CD4-positive, alpha-beta T cell treated with Interleukin-17A for 4 hours (primary cell): ENCODE data around the gene RNU5D-1.
A peak's percentile ranks its signal among the peaks of the same experiment; 100 is the strongest.
"Not testable (repeated sequence)": the region's sequence is repeated elsewhere in the genome, so short reads cannot be mapped to it uniquely, and the experiment has no call there.

Source experiments
- DNase-seq: peaks from one replicate; pipeline ENCODE4 v3.0.0-alpha.2; 2020; ENCODE audit warnings: mixed read lengths

The RNU5D-1 gene

DNA sequence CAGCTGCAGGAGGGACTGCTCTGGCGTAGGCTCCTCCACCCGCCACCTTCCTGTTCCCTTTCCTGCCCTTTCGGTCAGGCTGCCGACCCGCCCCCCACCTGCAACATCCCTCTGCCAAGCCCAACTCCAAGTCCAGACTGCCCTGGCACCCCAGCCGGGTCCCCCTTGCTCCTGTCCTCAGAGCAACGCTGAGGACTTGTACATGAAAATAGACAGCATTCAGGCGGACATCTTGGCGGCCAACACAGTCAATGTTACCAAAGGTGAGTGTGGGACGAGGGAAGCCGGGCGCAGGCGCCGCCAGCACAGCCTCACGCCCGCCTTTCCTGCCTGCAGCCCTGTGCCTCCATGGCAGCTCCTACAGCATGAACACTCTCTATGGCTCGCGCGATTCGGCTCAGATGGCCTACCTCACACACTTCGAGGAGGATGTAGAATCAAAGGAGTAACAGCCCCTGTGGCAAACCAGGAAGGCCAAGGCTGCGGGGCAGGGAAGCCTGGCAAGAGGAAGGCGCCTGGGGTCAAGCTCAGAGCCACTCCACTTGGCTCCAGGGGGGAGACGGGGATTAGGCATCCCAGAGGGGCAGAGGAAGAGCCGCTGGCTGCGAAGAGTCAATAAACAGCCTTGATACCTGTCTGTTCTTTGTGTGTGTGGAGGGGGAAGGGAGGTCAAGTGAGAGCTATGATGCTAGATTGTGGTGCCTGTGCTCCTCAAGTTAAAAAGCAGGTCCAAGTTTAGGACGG is 5.8 kb downstream of the RNU5D-1 start:
- DNase-seq = no peak

DNA sequence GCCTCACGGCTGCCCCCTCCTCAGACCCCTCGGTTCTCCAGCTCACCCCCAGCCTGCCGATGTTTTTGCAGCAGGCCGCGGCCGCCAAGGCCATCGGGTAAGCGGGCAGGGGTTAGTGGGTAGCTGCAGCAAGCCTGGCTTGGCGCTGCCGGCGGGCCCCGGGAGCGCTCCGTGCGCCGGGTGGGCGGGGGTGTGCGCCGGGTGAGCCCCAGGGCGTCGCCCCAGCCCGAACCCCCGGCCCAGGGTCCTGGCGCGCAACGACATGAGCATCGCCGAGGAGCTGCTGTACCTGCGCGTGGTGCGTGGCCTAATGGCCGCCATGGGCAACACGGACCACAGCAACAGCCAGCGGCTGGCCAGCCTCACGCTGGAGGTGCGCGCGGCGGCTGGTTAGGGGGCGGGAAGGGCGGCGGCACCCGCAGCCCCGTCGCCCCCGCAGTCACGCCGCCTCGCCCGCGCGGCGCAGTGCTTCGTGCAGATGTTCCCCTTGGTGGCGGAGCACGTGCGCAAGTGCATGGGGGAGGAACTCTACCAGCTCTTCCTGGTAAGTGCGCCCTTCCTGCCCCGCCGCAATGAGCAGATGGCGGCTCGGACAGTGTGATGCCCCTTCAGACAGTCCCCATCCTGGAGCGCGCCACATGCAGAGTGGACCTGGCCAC is 6.5 kb downstream of the RNU5D-1 start:
- no peak for DNase-seq

DNA sequence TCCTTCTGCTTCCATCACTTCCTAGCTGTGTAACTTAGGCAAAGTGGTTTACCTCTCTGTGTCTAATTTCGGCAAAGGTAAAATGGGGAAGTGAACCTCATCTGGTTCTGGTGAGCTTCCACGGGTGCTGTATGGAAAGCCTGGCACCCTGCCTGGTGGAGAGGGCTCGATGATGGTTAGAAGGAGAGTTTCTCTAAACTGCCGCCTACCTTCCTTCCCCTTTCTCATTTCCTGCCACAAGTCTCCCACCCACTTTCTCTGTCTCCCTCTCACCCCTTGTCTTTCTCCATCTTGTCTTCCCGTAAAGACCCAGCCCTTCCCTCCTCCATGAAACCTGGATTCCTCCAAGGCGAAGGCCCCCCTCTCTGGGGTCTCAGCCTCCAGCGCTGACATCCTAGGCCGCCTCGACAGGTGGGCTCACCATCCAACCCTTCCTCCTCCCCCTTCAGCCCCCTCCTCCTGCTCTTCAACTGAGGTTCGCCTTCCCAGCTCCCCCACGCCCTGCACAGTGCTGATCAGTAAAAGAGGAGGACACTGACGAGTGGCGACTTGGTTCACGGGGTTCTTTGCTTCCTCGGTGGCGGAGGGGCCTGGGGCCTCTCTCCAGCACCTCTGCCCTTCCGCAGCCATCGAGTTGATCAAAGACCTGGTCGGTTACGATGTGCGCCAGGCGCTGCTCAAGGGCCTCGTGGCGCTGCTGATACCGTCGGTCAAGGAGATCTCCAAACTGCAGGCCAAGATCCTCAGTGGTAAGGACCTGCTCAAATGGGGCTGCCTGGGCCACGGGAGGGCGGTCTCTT is 7.3 kb downstream of the RNU5D-1 start:
- DNase-seq = peak; percentile 52

DNA sequence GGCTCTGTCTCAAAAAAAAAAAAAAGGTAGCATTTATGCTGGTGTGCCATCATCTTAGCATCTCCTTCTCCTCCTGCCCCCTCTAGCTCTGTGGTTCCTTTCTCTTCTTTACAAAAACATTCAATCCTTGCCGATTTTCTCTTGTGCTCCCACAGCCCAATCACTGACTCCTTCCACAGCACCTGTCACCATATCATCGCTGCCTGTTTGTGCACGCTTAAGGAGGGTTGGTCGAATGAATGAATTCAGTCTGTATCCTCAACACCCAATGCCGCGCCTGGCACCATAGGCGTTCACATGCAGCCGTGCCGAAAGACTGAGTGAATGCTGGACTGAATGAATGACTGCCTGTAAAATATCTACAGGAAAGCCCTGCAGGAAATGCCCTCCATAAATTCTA is 7.9 kb downstream of the RNU5D-1 start:
- peak; percentile 34 for DNase-seq

DNA sequence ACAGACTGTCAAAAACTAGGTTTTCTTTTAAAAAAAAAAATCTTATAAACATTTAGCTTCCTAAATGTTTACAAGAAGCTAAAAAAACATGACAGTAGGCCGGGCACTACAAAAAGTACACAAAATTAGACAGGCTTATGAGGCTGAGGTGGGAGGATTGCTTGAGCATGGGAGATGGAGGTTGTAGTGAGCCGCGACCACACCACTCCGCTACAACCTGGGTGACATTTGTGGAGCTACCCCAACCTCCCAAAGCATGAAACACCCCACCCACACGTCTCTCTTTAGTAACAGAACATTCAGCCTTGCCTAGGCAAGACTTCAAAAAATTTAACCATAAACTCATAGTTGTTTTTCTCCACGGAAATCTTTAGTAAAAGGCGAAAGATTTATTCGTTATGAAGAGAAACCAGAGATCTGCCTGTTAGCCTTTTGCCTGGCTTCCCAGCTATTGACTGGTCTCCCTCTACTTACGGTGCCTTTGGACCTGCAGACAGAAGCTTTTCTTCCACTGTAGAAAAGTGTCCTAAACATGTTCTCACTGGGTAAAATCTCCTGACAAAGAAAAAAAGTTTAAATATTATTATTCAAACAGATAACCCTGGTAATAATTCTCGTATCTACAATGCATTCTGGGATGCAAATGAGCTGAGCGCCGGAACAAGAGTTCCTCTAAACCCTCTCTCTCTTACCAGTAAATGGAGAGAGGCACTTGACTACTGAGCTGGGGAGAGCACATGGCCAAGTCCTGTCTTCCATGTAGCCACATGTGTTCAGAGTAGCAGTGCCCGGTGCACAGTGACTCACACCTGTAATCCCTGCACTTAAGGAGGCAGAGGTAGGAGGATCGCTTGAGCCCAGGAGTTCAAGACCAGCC is 9.2 kb downstream of the RNU5D-1 start:
- peak; percentile 66 for DNase-seq

DNA sequence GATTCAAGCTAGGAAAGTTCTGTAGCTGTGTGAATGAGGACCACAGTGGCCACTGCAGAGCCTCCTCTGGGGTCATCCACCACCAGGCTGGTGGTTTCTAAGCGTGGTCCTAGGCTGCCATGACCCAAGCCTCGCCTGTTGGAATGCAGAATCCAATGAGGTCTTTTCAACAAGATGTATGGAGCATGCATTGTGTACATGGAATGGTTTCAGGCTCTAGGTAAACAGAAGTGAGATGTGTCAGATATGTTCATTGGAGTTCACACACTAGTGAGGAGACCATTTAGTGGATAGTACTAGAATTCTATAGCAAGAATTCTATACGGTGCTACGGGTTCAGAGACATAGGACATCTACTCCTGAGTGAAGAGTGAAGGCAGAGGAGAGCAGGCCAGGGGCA is 10.7 kb downstream of the RNU5D-1 start:
- no peak for DNase-seq

DNA sequence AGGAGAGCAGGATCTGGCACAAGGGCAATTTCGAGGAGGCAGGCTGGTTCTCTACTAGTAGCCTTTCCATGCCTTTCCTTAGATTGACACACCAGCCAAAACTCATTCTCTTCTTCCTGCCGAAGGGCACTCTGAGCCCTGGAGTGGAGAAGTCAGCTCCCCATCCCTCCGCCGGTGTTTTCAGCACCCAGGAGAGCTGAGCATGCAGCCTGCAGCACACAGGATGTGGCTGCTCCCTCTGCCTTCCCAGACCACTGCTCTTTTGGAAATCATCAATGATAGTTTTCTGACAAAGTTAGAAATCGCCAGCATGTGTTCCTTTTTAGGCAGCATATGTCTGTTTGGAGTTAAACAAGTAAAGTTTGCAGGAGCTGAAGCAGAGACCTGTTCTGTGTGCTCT is 11.7 kb downstream of the RNU5D-1 start:
- peak; percentile 48 for DNase-seq

DNA sequence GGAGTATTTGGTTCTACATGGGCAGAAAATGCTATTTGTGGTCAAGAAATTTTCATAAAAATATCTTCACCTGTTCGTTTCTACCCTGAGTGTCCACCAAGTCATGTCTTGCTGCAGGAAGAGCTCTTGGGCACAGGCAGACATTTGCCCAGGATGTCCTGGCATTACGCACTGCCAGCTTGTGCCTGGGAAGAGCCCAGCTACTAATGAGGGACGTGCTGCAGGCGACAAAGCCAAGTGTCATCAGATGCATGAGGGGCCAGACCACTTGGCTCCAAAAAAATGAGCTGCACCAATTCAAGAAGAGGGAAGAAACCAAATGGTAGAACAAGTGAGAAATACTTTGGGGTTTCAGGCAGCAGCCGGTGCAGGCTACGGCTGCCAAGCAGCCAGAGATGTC is 12.9 kb downstream of the RNU5D-1 start:
- DNase-seq = no peak

DNA sequence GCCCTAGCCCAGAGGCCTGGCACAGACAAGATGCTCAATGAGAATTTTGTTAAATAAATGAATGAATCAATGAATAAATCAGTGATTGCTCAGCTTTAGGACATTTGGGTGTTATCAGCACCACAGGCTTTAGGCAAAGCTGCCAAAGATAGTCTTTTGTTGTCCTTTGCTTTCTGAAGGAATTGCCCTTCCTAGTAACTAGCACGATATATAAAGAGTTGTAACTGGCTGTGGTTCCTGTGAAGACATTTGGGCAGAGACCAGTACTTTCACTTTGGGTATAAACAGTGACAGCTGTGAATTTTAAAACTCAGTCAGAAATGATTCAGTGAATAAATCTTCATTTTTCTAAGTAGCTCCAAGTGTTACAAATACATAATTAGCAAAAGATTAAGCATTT is 13.3 kb downstream of the RNU5D-1 start:
- DNase-seq = no peak

DNA sequence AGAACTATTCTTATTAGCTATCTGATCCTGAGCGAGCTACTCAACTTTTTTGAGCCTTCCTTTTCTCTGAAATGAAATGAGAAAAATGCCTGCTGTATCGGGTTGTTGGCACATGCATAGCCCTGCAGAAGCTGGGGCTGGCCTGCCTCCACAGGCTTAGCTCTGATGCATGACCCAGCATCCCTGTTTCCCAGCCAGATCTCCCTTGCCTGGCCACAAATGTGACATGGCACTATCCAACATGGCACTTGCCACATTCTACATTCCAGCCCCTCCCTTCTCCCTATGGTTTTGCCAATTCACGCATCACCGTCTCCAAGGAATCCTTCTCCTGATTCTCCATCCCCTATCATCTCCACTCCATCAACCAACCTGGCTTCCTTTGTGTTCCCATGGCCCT is 13.8 kb downstream of the RNU5D-1 start:
- no peak for DNase-seq

DNA sequence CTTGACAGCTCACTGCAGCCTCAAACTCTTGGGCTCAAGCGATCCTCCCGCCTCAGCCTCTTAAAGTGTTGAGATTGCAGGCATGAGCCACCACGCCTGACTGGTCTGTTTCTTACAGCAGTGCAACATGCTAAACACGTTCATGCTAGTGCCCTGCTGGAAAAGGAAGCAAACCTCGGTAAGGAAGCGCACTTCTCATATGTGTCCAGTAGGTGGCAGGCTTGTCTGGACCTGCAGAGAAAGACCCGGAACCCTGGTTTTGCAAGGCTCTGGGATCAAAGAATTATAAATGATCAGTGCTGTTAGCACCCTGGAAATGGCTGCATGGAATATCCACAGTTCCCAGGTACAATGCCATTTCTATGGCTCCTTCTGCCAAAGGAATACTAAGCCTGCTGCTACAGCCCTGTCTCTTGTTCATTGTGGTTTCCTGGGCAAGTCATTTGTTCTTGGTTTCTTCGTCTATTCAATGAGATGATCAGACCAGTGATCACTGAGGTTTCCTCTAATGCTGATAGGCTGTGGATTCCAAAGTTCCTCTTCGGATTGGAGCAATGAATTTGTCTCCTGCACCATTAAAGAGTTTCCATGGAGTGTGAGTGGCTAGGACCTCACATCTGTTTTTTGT is 15.9 kb downstream of the RNU5D-1 start:
- DNase-seq = peak; percentile 75

DNA sequence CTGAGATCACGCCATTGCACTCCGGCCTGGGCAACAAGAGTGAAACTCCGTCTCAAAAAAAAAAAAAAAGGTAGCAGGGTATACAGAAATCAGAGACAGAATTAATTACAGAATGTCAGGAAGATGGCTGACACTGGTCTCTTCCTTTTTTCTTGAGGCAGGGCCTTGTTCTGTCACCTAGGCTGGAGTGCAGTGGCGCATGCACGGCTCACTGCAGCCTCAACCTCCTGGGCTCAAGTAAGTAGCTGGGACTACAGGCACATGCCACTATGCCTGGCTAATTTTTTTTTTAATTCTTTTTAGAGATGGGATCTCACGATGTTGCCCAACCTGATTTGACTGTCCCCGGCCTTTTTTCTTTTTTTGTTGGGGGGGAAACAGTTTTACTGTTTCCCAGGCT is 16.4 kb downstream of the RNU5D-1 start:
- no peak for DNase-seq

DNA sequence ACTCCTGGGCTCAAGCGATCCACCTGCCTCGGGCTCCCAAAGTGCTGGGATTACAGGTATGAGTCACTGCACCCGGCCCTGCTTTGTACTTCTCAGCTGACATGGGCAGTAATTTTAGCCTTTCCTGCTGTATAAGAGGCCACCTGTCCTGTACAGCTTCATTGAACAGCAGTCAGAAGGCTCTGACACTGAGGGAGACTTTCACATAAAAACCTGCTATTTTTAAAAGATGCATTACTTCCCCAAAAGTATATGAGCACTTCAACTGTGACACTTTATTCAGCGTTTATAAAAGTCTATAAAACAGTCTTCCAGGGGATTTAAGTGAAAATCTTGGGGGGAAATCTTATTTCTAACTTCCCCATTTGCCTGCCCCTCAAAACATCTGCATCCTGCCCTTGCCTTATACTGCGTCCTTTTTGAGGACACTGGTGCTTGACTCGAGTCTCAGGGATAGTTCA is 17.6 kb downstream of the RNU5D-1 start:
- DNase-seq = no peak

DNA sequence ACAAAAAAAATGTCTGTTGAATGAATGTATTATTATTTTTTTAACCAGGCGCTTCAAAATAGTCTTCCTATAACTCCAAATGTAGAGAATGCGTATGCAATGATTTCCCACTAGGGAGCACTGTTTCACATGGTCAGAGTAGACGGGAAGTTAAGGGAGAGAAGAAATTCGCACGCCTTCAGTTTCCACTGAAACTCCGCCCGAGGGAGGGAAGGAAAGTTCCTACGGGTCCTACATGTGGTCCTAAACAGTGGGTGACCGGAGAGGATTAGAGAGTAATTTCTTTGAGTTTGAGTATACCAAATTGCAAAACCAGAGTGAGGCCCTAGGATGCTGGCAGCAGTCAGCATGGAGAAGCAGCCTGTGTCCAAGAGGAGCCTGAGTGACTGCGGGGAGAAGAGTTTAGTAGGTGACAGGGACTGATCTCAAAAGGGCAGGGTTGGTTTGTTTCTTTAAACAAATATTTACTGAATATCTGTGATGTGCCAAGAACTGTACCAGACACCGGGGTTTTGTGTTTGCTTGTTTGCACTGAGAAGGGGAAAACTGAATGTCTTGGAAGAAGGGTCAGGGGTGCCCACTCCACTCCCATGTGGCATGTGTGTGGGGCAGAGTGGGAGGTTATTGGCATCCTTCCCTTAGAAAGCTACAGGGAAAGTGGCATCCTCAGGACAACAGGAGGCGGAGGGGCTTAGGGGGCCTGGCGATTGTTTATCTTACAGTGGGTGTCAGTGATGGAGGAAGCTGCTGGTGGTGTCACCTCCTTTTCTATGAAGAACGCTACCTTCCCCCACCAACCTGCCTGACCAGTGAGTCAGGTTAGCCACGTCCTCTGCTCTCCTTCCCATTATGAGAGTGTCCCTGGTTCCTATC is 22.8 kb downstream of the RNU5D-1 start:
- DNase-seq = peak; percentile 45

DNA sequence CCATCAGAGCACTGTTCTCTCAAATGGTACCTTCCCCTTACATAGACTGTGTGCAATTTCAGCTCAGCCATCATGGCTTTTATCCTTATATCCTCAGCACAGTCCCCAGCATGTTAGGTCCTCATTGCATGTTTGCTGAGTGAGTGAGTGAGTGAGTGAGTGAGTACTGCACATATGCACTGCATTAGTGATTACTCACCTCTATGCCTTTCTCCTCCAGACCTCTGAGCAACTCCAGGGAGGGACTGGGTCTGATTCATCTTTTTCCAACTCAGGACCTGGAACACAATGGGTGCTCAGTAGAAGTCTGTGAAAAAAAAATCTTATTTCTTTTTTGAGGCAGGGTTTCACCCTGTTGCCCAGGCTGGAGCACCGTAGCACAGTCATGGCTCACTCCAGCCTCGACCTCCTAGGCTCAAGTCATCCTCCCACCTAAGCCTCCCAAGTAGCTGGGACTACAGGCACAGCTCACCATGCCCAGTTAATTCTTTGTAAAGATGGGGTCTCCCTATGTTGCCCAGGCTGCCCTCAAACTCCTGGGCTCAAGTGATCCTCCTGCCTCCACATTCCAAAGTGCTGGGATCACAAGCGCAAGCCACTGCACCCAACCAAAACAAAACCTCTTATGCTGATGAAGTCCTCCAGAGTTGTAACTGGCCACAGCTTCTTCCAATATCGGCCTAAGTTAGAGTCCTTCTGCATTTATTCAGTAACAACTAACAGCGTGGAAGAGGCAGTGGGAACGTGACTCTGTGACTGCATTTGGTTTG is 23.7 kb downstream of the RNU5D-1 start:
- DNase-seq = no peak

DNA sequence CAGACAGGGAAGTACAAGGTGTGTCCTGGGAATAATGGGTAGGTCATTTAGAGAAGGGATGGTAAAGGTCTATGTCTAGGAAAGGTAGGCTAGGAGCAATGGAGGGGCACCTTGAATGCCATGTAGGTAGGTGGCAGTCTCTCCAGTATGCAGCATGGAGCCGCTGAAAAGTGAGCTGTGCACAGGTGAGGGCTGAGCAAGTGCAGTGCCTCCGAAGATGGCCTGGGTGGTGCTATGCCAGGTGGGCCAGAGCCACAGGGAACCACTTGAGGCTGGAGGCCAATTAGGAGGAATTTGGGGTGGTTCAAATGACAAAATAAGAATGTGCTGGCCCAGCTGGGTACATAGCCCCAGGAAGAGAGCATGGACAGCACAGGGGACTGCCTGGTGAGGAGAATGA is 25.0 kb downstream of the RNU5D-1 start:
- DNase-seq = no peak

DNA sequence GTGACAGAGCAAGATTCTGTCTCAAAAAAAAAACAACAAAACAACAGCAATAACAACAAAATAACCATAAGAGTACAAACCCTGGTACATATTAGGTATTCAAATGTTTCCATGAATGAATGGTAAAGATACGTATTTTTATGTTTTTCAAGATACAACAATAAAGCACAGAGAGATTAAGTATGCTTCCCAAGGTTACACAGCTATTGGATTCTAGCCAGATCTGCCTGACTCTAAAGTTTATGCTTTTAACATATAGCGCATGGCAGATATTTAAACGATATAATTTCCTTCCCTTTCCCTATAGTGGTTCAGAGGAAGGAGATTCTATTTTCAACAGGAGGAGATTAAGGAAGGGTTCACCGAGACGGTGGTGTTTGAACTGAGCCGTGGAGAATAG is 25.5 kb downstream of the RNU5D-1 start:
- DNase-seq = no peak

DNA sequence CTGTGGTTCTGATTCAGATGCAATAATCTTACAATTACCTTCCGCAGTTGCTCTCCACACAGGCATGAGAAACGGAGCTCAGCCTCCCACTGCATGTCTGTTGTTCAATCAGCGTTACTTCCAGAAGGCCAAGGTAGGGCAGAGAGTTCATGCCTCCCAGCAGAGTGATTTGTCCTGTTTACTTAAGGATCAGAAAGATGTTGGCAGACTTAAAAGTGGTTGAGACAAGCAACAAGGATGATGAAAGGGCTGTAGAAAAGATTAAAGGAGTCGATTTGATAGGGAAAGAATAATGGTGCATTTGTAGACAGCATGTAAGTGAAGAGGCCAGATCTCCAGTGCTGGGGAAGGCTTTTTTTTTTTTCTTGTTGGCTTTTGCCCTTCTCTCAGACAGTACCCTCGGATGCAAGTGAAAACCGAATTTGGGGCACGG is 29.8 kb downstream of the RNU5D-1 start:
- DNase-seq = no peak

DNA sequence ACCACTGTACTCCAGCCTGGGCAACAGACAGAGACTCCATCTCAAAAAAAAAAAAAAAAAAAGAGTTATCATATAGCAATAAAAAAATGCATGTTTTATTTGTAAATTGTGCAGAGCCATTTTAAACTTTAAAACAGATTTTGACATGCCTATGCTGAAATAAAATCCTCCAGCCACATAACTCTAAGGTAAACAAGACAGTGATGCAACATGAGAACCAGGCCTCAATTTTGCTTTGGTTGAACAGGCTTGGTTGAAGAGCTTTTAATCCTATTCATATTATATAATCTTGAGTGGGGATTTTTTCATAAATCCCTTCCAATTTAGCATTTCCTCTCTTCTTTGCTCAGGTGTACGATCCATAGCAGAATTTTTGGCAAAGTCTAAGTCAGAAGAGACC is 30.4 kb downstream of the RNU5D-1 start:
- no peak for DNase-seq

DNA sequence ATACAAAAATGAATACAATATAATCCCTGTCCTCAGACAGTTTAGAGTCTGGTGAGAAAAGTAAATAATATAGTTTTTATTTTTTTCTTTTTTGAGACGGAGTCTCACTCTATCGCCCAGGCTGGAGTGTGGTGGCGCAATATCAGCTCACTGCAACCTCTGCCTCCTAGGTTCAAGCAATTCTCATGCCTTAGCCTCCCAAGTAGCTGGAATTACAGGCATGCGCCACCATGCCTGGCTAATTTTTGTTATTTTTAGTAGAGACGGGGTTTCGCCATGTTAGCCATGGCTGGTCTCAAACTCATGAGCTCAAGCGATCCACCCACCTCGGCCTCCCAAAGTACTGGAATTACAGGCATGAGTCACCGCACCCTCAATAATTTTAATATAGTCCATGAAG is 31.6 kb downstream of the RNU5D-1 start:
- not testable (repeated sequence) for DNase-seq
